ENCODE measurements around the gene BCL2L1.
"Not testable (repeated sequence)": the region's sequence is repeated elsewhere in the genome, so short reads cannot be mapped to it uniquely, and the experiment has no call there.

Gene BCL2L1

DNA sequence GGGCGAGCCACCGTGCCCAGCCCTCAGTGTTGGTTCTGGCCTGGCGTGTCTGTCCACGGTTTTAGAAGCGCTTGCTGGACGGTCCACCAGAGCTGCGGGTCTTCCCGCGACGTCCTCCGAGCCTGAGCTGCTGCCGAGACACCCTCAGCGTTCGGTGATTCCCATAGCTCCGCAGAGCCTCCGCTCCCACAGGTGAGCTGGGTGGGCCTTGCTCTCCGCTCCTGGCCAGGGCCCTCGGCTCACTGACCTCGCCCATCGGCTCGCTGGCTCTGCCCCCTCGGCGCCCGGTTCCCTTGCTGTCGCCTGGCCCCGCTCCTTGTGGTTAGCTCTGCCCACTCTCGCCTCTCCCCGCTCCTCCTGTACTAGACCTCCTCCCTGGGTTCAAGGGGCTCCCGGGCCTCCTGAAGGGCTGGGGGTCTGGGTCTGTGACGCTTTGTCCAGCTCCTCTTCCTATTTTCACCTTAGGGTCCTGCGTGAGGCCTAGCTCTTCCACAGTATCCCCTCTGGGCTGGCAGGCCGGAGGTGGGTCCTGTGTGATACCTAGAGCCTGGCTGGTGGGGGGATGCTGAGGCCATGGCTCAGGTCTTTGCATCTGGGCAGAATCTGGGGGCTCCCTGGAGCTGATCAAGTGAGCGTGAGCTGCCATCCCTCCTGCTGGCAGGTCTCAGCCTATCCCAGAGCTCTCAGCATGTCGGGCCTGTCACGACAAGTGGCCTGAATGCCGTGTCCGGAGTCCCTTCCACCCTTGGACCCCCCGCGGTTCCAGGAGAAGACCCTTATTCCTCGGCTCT is 89.9 kb downstream of the BCL2L1 start:
- TF ChIP-seq, protein P1, sequence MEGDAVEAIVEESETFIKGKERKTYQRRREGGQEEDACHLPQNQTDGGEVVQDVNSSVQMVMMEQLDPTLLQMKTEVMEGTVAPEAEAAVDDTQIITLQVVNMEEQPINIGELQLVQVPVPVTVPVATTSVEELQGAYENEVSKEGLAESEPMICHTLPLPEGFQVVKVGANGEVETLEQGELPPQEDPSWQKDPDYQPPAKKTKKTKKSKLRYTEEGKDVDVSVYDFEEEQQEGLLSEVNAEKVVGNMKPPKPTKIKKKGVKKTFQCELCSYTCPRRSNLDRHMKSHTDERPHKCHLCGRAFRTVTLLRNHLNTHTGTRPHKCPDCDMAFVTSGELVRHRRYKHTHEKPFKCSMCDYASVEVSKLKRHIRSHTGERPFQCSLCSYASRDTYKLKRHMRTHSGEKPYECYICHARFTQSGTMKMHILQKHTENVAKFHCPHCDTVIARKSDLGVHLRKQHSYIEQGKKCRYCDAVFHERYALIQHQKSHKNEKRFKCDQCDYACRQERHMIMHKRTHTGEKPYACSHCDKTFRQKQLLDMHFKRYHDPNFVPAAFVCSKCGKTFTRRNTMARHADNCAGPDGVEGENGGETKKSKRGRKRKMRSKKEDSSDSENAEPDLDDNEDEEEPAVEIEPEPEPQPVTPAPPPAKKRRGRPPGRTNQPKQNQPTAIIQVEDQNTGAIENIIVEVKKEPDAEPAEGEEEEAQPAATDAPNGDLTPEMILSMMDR (IDR thresholded peaks at IDR 0.05; ENCODE audit: extremely low read depth, missing control alignments), result no peak
- DNase-seq (ENCODE audit: low spot score), result no peak

DNA sequence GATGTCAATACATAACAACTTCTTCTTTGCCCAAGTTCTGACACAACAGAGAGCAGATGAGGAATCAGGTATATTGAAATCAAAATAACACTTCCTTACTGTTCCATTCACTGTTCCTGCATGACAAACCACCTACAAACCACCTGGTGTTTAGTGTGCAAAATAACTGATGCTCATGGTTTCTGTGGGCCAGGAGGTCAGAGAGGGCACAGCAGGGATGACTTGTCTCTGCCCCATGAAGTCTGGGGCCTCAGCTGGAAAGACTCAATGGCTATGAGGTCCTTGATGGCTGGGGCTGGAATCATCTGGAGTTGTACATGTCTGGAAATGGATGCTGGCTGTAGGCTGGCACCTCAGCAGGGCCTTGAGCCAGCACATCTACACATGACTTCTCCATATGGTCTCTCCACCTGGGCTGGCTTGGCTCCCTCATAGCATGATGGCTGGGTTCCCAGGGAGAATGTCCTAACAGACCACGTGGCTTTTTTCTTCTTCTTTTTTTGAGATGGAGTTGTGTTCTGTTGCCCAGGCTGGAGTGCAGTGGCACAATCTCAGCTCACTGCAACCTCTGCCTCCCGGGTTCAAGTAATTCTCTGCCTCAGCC is 92.4 kb downstream of the BCL2L1 start:
- no peak for DNase-seq (ENCODE audit: low spot score)
- TF ChIP-seq, protein P1 (IDR thresholded peaks at IDR 0.05; ENCODE audit: extremely low read depth, missing control alignments), result no peak

DNA sequence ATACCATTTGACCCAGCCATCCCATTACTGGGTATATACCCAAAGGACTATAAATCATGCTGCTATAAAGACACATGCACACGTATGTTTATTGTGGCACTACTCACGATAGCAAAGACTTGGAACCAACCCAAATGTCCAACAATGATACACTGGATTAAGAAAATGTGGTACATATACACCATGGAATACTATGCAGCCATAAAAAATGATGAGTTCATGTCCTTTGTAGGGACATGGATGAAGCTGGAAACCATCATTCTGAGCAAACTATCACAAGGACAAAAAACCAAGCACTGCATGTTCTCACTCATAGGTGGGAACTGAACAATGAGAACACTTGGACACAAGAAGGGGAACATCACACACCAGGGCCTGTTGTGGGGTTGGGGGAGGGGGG is 94.6 kb downstream of the BCL2L1 start:
- not testable (repeated sequence) for DNase-seq (ENCODE audit: low spot score)

DNA sequence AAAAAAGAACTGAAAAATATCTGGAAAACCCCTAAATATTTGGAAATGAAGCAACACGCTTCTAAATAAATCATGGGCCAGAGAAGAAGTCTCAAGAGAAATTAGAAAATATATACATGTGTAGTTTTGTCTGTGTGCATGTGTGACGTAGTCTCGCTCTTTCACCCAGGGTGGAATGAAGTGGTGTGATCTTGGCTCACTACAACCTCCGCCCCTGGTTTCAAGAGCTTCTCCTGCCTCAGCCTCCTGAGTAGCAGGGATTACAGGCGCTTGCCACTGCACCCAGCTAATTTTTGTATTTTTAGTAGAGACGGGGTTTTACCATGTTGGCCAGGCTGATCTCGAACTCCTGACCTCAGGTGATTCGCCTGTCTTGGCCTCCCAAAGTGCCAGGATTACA is 96.1 kb downstream of the BCL2L1 start:
- DNase-seq (ENCODE audit: low spot score), result not testable (repeated sequence)

DNA sequence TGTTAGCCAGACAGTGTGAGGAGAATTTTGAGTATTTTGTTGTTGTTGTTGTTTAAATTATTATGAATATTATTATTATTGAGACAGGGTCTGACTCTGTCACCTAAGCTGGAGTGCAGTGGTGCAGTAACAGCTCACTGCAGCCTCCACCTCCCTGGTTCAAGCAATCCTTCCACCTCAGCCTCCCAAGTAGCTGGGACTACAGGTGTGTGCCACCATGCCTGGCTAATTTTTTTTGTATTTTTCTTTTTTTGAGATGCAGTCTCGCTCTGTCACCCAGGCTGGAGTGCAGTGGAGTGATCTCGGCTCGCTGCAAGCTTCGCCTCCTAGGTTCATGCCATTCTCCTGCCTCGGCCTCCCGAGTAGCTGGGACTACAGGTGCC is 99.6 kb downstream of the BCL2L1 start:
- DNase-seq (ENCODE audit: low spot score), result not testable (repeated sequence)

DNA sequence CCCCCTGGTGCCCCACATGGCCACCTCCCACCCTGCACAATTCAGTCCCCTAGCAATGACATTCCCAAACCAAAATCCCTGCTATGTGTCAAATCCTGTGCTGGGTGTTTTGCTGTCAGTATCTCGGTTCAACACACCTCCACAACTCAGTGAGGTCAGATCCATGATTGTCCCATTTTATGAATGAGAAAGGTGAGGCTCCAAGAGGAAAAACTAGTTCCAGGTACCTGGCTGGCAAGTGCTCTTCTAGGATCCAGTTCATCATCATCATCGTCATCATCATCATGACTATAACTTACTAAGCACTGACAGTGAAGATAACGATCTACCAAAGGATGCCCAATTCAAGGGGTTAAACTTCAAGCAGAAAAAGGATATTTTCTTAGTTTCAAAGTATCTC is 102.4 kb downstream of the BCL2L1 start:
- DNase-seq (ENCODE audit: low spot score), result no peak
- TF ChIP-seq, protein P1 (IDR thresholded peaks at IDR 0.05; ENCODE audit: extremely low read depth, missing control alignments), result no peak

DNA sequence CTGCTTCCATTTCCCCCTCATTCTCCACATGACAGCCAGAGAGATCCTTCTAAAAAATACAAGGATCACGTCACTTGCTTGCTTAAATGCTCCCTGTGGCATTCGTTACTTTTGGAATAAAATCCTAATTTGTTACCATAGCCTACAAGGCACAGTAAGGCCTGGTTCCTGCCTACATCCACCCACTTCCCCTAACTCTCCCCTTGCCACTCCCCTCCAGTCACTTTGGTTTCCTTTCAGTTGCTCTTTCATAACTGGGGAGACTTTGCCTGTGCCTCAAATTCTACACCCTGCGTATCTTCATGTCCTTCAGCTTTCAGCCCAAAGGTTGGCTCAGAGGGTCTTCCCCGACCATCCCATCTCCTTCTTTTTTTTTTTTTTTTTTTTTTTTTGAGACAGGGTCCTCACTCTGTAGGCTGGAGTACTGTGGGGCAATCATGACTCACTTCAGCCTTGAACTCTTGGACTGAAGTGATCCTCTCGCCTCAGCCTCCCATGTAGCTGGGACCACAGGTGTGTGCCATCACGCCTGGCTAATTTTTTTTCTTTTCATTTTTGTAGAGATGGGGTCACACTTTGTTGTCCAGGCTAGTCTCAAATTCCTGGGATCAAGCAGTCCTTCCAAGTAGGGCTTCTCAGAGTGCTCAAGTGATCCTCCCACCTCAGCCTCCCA is 105.1 kb downstream of the BCL2L1 start:
- DNase-seq (ENCODE audit: low spot score), result peak; percentile 51
- TF ChIP-seq, protein P1 (IDR thresholded peaks at IDR 0.05; ENCODE audit: extremely low read depth, missing control alignments), result no peak

DNA sequence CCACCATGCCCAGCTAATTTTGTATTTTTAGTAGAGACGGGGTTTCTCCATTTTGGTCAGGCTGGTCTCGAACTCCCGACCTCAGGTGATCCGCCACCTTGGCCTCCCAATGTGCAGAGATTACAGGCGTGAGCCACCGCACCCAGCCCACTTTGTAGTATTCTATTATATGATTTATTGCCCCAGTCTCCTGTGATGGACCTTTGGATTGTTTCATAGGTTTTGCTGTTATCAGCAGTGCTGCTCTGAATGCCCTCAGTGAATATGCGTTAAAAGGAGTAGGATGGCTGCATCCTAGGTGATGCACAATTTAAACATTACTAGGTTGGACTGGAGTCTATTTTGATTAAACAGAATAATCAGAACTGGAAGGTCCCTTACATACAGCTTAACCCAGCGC is 107.3 kb downstream of the BCL2L1 start:
- no peak for DNase-seq (ENCODE audit: low spot score)

More for the DNA sequence above, 107.3 kb downstream of the BCL2L1 start:
- TF ChIP-seq, protein P1 (IDR thresholded peaks at IDR 0.05; ENCODE audit: extremely low read depth, missing control alignments), result no peak
